ENCODE measurements around the gene STX8. TPM values are rescaled to one million over a fixed set of nuclear protein-coding genes. Genes with fewer than 3 reads are reported as not detected.
"Not testable (repeated sequence)": the region's sequence is repeated elsewhere in the genome, so short reads cannot be mapped to it uniquely, and the experiment has no call there.

Gene STX8
- polyA plus RNA-seq, 4 donors, result 60.9 to 75.6 (median 68.2) TPM

GRCh38 chr17:9273428-9274391 is 301.9 kb downstream of the STX8 start:
- DNase-seq (ENCODE audit: low read depth in 4 of 4, low spot score in 3 of 4), result no peak

- DNase-seq (ENCODE audit: low read depth in 4 of 4, low spot score in 3 of 4), result no peak
These were observed 303.0 kb downstream of the STX8 start for GRCh38 chr17:9272501-9273200.

DNA sequence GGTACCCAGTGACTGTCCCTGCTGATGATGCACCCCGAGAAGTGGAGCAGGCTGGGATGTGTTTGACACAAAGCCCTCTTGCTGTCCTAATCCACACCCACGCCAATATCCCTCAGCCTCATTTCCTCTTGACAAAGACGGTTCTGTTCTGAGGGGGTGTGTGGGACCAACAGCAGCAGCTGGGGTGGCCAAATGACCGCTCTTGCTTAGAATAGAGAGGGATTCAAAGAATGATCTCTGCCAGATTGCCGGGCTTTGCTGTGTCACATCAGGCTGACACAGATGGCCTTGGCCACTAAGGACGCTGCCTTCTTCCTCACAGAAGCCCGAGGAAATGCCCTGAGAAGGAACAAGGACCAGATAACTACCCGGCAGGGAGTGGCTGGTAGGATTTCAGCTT is 303.6 kb downstream of the STX8 start:
- DNase-seq (ENCODE audit: low read depth in 4 of 4, low spot score in 3 of 4), result no peak

DNA sequence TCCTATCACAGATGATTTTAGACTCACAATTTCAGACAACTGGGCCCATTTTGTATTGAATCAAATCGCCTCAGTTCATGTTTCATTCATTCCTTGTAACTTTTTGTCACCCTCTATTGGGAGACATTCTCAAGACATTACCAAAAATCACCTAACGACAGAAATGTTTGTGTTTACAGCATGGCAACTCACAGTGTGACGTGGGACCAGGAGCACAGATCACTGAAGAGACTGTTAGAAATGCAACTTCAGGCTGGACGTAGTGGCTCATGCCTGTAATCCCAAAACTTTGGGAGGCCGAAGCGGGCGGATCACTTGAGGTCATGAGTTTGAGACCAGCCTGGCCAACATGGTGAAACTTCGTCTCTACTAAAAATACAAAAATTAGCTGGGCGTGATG is 304.7 kb downstream of the STX8 start:
- no peak for DNase-seq (ENCODE audit: low read depth in 4 of 4, low spot score in 3 of 4)

- DNase-seq (ENCODE audit: low read depth in 4 of 4, low spot score in 3 of 4), result no peak
These were observed 306.1 kb downstream of the STX8 start for GRCh38 chr17:9269350-9270035.

DNA sequence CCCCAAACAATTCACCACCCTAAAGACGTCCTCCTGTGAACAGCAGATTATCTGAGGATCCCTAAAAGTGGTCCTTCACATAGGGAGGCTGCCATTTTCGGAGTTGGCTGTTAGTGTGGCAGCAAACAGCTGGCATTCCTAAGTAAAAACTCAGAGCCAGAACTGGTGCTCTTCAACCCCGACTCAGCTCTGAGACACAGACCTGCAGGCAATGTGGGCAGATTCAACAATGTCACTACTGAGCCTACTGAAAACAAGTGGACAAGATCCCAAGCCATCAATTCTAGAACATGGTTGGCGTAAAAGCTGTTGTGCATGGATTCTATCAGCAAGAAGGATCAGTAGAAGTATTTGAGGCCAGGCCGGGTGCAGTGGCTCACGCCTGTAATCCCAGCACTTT is 307.1 kb downstream of the STX8 start:
- no peak for DNase-seq (ENCODE audit: low read depth in 4 of 4, low spot score in 3 of 4)

GRCh38 chr17:9266697-9267117 is 308.9 kb downstream of the STX8 start:
- DNase-seq (ENCODE audit: low read depth in 4 of 4, low spot score in 3 of 4), result no peak

DNA sequence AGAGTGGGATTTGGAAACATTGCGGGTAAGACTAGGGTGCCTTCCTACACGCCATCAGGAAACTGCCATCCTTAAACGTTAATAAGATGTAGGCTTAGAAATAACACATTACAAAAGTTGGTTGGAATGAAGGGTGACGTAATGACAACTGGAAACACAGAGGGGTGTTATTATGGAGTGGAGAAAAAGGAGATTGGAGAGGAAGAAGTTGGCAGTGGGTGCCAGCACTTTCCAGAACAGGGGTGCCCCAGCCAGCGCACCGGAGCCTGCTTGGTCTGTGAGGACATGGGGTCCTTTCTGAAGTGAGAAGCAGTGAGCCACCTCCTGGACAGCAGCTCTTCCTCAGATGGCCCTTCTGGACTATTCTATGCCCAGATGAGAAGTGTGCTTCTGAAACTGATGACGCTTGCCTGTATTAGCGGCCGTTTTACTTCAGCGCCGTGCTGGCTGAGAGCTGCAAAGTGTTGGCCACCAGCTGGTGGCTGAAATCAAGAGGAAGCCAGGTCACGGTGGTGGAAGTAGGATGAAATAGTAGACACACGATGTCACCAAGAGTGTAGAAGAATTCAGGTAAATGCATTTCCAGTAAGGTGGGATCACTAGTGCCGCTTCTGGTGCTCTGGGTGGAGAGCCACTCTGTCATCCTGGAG is 309.5 kb downstream of the STX8 start:
- no peak for DNase-seq (ENCODE audit: low read depth in 4 of 4, low spot score in 3 of 4)

DNA sequence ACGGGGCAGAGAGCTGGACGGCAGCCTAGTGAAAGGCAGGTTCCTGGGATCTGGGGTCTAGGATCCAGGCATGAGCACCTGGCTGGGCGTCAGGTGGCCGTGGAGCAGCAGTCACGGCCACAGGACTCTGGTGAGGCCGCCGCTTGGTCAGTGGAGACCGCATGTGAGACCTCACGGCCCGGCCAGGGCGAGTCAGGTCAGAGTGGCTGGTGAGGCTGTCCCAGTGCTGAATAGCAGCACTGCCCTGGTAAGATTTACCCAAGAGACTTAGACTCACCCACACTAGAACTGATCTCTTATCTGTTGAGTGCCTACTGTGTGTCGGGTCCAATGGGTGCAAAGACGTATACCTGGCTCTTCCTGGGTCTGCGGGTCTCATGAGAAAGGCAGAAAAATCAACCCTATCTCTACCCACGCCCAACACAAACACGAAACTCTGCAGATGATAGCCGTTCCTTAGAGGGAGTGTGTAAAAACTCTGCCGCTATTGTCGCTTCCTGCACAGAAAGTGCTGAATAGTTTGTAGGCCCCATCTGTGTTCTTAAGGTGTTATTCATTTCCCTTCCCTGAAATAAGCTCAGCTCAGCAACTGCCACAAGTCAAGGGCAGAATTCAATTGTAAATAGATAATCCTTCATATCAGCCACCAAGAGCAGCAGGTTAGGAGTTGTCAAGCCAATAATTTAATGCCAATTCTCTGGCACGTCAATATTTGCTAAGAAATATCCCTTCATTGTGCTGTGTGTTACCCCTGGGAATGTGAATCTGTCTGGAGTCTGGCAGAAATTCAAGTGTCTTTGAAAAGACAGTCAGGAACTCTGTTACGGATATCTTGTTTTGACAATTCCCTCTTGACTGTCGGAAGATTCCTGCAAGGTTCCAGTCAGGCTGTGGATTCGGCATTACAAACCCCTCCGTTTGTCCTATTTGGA is 314.3 kb downstream of the STX8 start:
- DNase-seq (ENCODE audit: low read depth in 4 of 4, low spot score in 3 of 4), result no peak

- no peak for DNase-seq (ENCODE audit: low read depth in 4 of 4, low spot score in 3 of 4)
These were observed 316.2 kb downstream of the STX8 start for GRCh38 chr17:9259419-9259818.

DNA sequence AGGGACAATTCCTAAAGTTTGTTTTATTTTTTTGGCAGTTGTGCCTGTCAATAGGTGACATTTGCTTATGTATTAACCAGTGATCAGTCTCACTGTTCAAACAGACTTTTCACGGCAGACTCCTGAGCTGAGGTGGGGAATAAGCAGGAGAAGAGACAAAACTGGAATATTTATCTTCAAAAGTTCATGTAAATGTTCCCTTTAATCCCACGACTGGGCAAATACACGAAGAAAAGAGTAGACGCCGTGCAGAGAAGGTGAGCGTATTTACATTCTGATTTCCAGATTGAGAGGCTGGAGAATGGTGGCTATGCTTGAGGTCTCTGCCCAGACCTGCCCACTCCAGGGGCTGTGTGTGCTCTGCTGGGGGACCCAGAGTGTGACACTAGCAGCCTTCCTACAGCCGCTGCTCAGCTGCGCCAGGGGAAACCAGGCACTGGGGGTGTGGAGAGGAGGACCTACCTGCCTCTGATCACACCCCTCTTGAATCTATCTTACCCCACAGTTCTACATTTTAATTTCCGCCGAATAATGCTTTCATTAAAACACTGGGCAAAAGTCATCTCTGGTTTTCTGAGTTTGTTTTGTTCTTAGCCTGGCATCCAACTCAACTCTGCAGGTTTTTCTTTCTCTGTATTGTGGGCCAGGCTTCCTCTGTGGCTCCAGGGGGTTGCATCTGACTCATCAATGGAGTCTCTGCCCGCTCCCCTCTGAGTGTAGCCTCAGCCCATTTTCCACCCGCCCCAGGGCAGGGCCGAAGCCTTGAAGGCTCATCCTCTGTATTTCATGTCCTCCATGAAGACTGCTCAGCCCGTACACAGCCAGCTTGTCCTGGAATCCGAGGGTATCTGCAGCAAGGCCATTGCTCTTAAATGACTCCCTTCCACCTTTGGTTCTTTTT is 317.3 kb downstream of the STX8 start:
- DNase-seq (ENCODE audit: low read depth in 4 of 4, low spot score in 3 of 4), result no peak

- not testable (repeated sequence) for DNase-seq (ENCODE audit: low read depth in 4 of 4, low spot score in 3 of 4)
These were observed 318.0 kb downstream of the STX8 start for GRCh38 chr17:9257630-9257965.

DNA sequence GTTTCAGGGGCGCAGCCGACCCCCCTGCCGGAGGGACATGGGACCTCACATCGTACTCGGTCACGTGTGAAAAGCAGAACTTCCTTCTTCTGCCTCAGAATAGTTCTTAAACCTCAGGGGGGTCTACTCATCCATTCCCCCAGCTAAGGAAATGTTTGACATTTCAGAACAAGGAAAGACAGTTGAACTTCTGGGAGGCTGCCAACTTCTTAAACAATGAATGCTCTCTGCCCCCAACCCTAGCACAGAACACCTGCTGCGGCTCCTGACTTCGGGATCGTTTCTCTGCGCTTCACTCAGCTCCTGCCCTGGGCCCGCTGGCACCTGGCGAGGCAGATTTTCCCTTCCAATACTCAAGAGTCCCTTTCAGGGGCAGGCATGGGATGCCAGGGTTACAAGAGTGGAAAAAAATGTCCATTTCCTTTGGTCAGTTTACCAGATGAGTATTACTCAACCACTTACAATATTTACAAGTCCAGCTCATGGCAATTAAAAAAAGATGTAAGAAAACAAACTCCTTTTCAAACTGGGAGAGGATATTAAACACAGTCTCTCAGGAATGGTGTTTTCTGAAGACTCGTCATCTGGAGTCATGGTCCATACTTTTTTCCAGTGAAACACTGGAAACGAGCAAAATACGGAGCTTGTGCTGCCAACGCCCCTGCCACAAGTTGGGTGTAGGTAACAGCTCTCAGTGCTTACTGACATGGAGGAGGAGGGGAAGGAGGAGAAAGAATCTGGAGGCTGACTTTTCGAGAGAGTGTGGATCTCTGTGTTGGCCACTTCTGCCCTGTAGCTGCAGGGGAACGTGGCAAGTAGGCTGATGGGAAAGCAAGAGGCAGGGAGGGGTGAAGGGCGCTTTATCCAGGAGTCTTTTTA is 318.6 kb downstream of the STX8 start:
- no peak for DNase-seq (ENCODE audit: low read depth in 4 of 4, low spot score in 3 of 4)

GRCh38 chr17:9256361-9256750 is 319.3 kb downstream of the STX8 start:
- DNase-seq (ENCODE audit: low read depth in 4 of 4, low spot score in 3 of 4), result no peak

GRCh38 chr17:9255833-9256232 is 319.8 kb downstream of the STX8 start:
- DNase-seq (ENCODE audit: low read depth in 4 of 4, low spot score in 3 of 4), result no peak

GRCh38 chr17:9254841-9255240 is 320.8 kb downstream of the STX8 start:
- DNase-seq (ENCODE audit: low read depth in 4 of 4, low spot score in 3 of 4), result no peak

DNA sequence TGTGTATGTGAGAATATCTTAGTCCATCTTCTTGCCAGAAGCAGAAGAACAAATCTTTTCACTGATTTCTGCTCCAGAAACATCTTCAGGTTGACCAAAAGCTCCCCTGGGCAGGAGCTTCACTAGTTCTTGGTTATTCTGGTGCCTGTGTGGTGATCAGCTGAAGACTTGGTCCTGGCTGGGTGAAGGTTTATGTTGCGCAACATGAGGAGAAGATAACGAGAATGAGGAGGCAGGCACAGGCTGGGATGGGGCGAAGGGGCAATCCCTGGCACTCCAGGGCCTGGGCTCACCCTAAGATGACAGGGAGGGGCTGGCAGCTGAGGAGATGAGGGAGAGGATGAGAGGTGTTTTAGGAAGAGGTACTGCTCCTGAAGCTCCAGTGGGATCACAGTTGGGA is 322.3 kb downstream of the STX8 start:
- no peak for DNase-seq (ENCODE audit: low read depth in 4 of 4, low spot score in 3 of 4)

DNA sequence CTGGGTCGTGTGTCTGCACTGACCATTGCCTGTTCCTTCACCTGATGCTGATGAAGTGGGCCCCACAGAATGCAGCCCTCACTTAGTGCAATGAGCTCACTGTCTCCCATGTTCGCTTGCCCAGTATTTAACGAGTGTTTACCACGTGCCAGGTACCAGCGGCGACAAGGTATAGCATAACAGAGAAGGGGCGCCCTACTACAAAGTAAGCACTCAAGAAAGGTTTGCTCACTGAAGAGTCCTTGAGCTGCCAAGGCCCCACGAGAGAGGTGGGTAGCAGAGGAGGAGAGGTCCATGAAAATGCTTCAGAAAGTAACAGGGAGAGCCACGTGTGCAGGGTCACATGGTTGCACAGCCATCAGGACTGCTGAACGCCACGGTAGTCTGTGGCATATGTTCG is 324.3 kb downstream of the STX8 start:
- DNase-seq (ENCODE audit: low read depth in 4 of 4, low spot score in 3 of 4), result no peak
